ENCODE measurements around the gene PHF19.

DNA sequence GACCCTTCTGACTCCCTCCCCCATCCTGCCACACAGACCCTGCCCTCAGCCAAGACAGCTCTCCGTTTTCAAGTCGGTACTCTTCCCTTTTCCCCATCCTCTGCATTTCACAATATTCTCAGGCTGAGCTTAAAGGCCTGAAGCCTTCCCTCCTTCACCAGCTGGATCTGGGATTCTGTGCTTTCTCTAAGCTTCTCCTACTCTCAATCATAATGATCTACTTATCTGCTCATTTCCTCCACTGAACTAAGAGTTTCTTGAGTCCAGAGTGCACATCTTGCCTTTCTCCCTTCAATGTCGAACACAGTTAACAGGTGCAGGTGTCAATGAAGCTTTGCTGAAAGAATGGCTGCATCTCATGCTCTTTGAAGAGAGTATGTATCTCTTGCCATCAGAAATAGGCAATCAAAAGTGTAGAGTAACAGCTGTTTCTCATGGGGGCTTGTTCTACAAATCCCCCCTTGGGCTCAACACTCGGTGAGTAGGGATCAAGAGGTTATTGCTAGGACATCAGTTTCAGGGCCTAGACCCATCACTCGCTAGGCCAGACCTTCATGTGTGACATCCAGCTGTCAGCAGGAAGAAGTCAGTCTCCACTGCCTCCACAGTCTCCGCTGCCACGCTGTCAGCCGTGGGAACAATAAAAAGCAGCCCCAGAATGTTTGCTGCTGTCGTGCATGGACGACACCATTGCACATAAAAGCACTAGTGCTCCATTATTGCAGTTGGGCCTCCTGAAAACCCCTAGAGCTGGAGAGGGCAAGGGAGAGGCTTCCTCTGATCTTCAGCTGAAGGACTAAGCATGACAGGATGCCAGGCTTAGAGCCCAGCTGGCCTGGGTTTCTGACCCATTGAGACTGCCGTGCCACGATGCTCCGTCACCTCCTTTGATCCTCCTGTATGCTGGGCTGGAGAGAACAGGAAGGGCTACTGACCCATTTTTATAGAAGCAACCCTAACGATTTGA lies 25.9 kb upstream of the PHF19 start:
- TF ChIP-seq CTCF (IDR thresholded peaks at IDR 0.05) (no peak), IRF2 (CRISPR knock-in tag; IDR thresholded peaks at IDR 0.05; ENCODE audit: borderline replicate concordance, low read depth) (no peak), HMGXB4 (CRISPR knock-in tag; IDR thresholded peaks at IDR 0.05) (no peak), USF1 (CRISPR knock-in tag; IDR thresholded peaks at IDR 0.05) (no peak), SMAD3 (CRISPR knock-in tag; IDR thresholded peaks at IDR 0.05; ENCODE audit: borderline replicate concordance) (no peak)
